Tongue (tissue), 2 donors: ENCODE data around the gene AP3M1. TPM values are rescaled to one million over a fixed set of nuclear protein-coding genes. Genes with fewer than 3 reads are reported as not detected.
"Not testable (repeated sequence)": the region's sequence is repeated elsewhere in the genome, so short reads cannot be mapped to it uniquely, and the experiment has no call there.

Source experiments
- DNase-seq: peaks from one replicate; pipeline ENCODE4 v3.0.0-alpha.2; 2015
- total RNA-seq: library from RNA; depleted of rRNA; stranded (reverse); fragments of >200 nt; gene quantifications from one replicate; pipeline ENCODE4 v1.2.3, GENCODE V29; 2014

Gene AP3M1, protein sequence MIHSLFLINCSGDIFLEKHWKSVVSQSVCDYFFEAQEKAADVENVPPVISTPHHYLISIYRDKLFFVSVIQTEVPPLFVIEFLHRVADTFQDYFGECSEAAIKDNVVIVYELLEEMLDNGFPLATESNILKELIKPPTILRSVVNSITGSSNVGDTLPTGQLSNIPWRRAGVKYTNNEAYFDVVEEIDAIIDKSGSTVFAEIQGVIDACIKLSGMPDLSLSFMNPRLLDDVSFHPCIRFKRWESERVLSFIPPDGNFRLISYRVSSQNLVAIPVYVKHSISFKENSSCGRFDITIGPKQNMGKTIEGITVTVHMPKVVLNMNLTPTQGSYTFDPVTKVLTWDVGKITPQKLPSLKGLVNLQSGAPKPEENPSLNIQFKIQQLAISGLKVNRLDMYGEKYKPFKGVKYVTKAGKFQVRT
- total RNA-seq = 33.4 TPM

DNA sequence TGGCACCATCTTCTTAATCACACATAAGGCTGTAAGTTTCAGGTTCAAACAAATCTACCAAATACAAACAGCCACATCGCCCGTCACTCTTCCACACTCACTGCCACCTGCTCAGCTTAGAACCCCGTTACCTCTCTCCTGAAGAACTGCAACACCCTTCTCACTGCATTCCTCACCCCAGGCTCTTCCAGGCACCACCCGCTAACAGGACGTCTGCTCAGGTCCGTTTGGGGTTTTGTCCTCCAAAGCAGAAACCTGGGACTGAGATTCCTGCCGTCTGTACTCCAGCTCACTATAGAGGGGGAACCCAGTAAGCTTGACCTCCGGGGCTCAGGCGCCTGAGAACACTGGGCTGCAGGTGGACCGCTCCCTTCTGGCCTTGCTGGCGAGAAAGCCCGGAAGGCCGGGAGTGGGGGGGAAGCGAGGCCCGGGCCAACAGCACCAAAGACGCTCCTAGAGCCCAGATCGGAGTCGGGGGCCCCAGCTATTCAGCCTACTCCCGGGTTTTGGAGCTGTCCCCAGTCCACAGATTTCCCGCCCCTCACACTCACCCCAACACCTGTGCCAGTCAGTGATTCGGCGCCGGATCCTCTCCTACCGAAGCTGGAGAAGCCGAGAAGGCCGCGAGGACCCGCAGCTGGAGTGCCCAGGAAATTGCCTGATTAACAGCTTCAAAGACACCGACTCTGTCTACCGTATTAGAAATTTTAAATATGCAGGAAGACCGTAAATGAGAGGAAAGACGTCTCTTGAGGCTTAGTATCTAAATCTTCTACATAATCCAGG is at the start of gene AP3M1:
TSS of gene AP3M1 (minus strand) at position 625 of the 786 bp plus-strand sequence. CDS start 12,449 bp downstream, outside the sequence.
- no peak for DNase-seq

DNA sequence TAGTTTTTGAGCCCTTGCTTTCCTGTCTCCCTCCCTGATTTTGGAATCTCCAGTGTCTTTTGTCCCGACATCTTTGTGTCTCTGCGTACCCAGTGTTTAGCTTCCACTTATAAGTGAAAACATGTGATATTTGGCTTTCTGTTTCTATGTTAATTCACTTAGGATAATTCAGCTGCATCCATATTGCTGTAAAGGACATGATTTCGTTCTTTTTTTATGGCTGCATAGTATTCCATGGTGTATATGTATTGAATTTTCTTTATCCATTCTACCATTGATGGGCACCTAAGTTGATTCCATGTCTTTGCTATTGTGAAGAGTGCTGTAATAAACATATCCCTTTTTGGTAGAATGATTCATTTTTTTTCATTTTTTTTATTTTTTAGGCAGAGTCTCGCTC is 48.7 kb upstream of the AP3M1 start:
- DNase-seq = no peak

DNA sequence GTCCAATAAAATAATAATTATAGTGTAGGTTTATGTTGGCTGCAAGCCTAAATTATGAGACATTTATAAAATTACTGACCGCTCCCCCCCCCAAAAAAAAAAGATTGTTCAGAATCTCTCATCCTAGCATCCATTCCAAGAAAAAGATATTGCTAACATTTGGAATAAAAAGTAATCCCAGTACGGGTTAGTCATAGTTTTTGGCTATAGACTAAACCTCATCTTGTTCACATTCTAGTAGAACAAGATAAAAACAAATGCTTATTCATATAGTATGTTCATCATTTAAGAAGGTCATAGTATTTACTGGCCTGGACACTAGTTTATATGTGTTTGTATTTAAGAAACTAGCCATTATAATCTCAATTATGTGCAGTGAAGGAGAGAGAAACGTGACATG is 44.4 kb upstream of the AP3M1 start:
- DNase-seq = no peak

DNA sequence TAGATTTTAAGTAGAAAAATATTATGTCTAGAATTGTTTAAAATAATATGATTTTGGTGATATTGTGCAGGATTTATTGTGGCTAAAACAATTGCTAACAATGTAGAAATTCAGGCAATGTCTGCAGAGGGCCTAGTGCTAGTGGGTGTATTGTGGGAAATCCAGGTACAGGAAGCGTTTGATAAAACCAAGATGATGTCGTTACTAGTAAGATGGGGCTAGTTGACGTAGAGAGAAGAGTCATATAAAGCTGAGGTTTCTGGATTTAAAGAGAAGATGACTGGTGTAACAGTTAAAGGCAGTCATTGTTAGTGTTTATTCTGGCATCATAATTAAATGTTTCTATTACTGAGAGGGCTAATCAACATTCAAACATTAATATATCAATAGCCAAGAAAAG is 43.9 kb upstream of the AP3M1 start:
- no peak for DNase-seq

DNA sequence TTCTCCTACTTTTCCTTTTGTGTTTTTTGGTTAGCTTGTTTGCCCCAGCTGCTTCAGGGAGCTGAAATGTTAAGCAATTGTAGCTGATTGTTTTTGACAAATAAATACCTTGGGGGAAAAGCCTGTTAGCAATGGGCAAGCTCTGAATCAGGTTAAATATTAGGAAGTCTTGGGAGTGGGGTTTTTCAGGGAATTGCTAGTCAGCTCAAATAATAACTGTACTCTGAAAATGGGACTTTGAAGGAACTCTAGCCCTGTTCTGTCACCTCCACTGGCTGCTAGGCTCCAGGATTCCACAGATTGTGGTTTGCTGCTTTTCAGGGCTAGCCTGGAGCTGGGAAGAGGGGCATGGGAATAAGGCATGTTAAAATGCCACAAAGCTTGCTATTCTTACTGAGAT is 39.9 kb upstream of the AP3M1 start:
- DNase-seq = no peak

DNA sequence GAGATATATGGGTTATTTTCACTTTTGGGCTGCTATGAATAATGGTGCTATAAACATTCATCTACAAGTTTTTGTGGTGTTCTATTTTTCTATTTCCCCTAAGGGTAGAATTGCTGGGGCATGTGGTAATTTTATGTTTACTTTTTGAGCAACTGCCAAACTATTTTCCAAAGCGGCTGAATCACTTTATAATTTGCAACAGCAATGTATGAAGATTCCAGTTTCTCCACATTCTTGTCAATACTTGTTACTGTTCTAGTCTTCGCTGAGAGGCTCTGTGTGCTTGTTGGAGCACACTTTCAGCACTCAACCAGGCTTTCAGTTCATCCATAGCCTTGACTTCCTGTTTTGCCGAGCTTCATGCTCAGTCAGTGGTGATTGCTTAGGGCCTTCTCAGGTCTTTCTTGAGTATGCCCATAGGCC is 39.4 kb upstream of the AP3M1 start:
- peak; percentile 75 for DNase-seq

DNA sequence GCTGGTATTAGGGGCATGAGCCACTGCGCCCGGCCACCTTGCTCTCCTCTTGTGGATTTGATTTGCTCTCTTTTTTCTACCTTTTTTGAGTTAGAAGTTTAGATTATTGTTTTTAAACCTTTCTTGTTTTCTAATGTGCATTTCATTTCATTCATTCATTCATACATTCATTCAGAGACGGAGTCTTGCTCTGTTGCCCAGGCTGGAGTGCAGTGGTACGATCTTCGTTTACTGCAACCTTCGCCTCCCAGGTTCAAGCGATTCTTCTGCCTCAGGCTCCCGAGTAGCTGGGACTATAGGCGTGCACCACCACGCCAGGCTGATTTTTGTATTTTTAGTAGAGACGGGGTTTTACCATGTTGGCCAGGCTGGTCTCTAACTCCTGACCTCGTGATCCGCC is 38.0 kb upstream of the AP3M1 start:
- not testable (repeated sequence) for DNase-seq

DNA sequence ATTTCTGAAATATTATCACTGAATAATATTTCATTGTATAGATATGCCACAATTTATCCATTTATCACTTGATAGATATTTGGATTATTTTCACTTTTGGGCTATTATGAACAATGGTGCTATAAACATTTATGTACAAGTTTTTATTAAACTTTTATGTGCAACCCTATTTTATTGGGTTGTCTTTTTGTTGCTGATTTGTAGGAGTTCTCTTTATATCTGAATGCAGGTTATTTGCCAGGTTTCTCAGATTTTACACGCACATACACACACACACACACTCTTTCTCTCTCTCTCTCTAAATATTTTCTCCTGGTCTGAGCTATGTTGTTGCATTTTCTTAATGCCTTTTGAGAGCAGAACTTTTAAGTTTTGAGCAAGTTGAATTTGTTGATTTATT is 36.6 kb upstream of the AP3M1 start:
- no peak for DNase-seq

DNA sequence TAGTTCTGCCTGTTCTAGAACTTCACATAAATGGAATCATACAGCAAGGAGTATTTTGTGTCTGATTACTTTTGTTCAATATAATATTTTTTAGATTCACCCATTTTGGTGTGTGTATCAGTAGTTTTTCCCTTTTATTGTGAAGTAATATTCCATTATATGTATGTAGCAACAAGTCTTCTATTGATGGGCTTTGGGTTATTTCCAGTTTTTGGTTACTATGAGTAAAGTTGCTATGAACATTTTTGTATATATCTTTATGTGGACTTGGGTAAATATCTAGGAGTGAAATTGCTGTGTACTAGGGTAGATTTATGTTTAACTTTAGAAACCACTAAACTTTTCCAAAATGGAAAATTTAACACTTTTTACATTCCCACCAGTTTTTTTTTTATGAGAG is 36.0 kb upstream of the AP3M1 start:
- no peak for DNase-seq

DNA sequence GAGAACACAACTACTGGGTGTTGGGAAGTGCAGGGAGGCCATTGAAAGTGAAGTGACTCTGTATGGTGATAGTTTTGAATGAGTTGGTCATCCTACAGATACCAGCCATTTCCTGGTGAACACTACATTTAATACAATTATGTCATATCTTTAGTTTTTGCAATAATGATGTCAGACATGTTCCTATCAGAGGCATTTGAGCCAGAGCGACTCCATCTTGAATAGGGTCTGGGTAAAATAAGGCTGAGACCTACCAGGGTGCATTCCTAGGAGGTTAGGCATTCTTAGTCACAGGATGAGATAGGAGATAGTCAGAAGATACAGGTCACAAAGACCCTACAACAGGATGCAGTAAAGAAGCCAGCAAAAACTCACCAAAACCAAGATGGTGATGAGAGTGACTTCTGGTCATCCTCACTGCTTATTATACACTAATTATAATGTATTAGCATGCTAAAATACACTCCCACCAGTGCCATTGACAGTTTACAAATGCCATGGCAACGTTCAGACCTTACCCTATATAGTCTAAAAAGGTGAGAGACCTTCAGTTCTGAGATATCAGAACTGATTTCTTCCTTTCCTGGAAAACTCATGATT is 28.6 kb upstream of the AP3M1 start:
- no peak for DNase-seq

DNA sequence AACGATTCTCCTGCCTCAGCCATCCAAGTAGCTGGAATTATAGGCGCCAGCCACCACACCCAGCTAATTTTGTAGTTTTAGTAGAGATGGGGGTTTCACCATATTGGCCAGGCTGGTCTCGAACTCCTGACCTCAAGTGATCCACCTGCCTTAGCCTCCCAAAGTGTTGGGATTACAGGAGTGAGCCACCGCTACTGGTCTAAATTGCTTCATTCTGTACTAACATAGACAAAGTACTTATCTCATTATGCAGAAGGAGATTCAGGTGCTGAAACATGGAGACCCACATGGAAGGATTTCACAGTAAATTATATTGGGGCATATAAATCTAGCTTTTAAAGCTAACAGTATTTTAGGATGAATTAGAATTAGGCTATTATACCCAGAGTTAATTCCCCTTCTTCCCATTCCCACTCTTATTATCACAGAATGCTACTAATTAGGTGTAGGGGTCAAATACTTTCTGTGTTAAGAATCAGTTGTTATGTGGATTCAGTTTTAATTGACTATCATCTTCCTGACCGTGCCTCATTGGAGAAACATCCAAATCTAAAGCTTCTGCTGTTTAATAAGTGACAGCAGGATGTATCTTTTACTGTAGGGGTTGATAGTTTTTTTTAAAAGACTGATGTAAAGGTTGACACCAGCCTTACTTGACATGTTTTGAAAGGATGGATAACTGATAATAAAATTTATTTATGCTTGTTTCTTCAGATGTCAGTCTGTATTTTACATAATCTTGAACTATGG is 27.6 kb upstream of the AP3M1 start:
- no peak for DNase-seq

DNA sequence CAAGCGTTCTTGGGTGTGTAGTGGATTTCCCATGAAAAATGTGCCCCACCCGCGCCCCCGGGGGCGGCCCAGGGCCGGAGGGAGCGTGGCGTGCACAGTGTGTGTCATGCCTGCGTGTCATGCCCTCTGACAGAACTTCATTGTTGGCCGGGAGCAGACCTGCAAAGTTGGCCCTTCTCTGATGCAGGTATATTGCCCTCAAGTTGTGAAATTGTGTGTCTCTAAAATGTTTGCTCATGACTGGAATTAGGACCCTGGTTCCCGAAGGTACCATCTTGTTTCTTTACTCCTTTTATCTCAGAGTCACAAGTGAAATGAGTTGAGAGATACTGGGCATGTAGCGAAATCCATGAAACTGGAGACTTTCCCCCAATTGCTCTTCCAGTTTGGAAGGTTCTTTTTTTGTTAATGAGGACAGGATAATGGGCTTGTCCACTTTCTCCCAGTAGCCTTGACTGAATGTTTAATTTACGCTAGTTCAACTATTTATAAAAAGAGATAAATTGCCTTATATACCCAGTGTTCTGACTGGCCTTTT is 26.6 kb upstream of the AP3M1 start:
- peak; percentile 42 for DNase-seq

DNA sequence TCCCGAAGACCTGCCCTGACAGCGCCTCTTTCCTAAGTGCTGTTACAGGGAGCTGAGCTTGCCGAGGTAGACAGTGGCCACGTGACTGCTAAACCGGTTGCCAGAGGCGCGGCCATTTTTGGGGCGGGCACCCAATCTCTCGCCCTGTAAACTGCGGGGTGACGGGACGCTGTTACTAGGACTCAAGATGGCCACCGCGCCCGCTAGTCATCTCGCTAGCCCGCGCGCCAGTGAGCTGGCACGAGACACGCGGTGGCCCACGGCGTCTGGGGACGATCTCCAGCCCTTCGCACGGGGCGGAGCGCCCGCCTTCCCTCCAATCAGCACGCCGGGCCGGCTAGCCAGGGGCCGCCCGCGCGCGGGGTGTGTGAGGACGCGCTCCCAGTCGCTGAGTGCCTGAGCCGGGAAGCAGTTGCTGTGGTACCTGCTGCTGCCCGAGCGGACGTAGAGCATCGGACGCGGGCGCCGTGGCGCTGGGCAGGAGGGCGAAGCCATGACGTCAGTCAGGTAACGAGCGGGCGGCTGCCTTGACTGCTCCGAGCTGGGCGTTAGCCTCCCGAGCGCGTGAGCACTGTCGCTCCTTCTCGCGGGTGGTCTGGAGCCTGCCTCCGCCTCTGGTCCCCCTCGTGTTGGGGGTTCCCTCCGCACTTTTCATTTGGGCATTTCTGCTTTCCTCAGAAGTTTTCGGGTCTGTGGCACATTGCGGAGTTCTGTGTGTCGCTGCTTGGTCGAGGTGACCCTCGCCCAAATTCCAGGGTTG is 25.9 kb upstream of the AP3M1 start:
- DNase-seq = peak; percentile 96

DNA sequence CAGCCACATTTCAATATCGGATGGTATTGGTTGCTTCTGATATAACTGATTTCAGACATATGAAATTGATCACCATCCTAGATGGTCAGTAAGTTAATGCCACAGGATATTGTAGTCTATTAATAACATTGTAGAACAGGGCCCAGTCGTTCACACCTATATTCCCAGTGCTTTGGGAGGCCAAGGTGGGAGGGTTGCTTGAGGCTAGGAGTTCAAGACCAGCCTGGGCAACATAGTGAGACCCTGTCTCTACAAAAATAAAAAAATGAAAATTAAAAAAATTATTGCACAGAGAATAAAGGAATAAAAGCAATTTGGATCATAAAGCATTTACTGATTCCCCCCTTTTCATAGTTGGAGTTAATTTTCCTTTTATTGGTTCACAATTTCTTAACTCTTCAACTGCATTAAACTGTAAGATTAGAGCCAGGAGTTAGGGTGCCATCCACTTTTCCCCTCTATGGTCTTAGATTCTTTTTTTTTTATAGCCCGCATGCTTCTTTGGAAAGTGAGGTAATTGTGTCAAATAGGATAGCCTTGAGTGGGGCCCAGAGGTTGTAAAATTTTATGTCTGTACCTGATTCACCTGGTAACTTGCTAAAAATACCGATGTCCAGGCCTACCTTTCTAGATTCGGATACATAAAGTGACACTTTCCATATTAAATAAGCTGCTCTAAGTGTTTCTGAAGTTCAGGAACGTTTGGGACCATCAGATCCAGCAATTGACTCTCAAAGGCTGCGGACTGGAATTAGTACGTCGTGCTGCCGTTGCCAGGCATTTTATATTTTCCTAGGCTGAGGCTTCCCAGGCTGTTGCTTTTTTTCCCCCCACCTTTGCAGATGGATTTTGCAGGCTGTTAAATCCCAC is 25.1 kb upstream of the AP3M1 start:
- DNase-seq = no peak

DNA sequence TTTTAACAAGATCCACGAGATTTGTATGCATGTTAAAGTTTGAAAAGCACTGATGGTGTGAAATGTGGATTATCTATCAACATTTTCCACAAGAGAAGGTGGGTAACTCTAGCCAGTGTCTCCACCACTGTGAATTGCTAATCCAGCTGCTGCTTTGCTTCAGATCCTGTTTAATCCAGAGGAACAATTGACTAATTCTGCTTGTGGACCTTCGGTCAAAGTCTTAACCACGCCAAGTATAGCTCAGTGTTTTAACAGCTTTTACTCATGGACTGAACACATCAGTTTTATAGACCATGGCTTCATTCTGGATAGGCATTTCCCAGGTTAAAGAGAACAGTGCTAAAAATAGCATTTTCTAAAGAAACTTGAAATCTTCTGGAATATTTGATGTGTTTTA is 23.9 kb upstream of the AP3M1 start:
- no peak for DNase-seq

DNA sequence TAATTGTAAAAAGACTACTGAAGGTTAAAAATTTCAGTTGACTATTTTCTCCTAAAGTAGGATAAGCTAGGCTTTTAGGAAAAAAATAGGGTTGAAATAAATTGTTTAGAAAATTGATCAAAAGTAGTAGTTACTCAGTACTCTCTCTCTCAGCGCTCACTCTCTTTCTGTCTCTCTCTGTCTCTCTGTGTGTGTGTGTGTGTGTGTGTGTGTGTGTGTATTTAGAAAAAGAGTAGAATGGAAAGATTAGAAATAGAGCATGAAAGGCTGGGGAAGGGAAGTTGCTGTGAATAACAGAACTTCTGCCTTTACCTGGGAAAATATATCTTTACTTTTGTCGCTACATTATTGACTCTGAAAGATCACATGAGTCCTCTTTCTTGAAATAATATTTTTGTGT is 21.0 kb upstream of the AP3M1 start:
- DNase-seq = no peak

DNA sequence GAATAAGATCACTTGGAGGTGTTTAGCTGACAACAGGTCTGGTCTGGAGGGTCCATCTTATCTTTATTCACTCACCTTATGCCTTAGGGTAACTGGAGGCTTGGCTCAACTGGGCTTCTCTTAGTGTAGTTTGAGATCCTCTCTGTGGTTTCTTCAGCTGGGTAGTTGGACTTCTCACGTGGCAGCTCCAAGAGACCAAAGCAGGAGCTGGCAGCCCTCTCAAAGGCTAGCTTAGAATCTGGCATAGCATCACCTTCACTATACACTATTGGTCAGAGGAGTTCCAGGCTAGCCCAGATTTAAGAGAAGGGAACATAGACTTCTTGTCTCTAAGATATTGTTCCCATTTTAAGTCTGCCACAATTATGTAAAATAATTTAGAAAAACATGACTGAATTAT is 16.8 kb upstream of the AP3M1 start:
- no peak for DNase-seq

DNA sequence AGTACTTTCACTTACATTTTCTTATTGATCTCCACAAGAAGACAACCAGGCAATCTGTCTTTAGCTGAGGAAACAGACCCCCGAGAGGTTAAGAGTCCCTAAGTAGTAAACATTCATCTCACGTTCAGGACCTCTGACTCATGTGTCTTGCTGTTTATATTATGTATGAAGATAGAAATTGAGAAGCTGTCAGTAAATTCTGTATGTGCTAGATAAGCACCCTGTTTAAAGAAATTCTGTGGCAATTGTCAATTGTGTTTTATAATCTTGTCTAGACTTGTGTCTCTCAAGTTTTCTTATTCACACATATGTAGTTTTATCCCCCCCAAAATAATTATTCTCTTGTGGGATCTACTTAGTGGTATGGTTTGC is 14.9 kb upstream of the AP3M1 start:
- DNase-seq = no peak

DNA sequence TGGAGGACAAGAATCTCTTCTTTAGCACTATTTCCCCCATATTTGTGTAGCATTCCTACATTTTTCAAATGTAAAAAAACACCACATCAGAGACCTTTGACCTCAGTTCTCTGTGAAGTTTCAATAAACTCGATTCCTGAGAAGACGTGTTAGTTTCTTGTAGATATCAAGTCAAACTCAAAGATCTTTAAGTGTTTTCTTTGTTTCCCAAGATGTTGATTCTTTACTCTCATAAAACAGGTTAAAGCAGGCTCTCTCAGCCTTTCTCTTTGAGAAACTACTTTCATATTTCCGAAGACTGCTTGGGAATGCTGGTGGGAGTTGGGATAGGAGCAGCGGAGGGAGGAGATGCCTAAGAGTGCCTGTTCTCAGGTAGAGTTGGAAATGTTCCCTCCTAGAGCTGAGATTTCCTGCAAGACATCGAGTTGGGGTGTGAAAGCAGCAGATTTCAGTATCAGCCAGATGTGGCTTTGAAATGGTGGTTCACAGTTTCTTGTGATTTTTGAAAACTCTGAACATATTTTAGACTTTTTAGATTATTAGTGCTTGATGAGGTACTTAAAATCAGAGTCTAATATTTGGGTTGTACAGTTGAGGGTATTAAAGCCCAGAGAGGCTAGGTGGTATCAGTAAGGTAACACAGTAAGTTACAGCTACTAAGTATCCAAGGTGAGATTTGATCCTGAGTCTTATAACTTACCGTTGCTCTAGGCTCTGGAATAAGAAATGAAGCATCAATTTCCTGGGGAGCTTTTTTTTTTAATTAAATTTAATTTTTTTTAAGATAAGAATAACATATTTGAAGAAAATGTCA is 14.3 kb upstream of the AP3M1 start:
- no peak for DNase-seq
